H1 (cell line): Measurements from ENCODE around the gene CYP46A1. TPM values are rescaled to one million over a fixed set of nuclear protein-coding genes. Genes with fewer than 3 reads are reported as not detected.

ENCODE experiments used
- BCL11A ChIP-seq, 2 experiments: IDR thresholded peaks; one replicate each; pipeline ENCODE4 v1.6.1; 2011; ENCODE audit warnings: low read depth in 2 of 2, low read length in 2 of 2, mild to moderate bottlenecking in 2 of 2
- CEBPB ChIP-seq: IDR thresholded peaks from 2 replicates; pipeline ENCODE4 v1.6.1; 2012; ENCODE audit warnings: low read depth, low read length
- CHD1 ChIP-seq: IDR thresholded peaks from 2 replicates; pipeline ENCODE4 v1.6.1; 2012; ENCODE audit warnings: low read depth, low read length, improper control_type of control experiment
- CHD2 ChIP-seq: IDR thresholded peaks from 2 replicates; pipeline ENCODE4 v1.6.1; 2012; ENCODE audit warnings: low read length, improper control_type of control experiment
- CREB1 ChIP-seq: IDR thresholded peaks from 2 replicates; pipeline ENCODE4 v1.6.1; 2012; ENCODE audit warnings: inconsistent platforms
- CTCF ChIP-seq, 3 experiments: IDR thresholded peaks; 1 replicate in 2 of 3; 2 replicates in 1 of 3; pipeline versions ENCODE4 v1.5.1 to v1.6.1; 2011; ENCODE audit warnings: low read length in 3 of 3, mild to moderate bottlenecking in 3 of 3, inconsistent platforms in 2 of 3, low read depth in 1 of 3, moderate library complexity in 1 of 3; ENCODE audit not compliant: insufficient read depth in 1 of 3; ENCODE audit errors: control extremely low read depth in 1 of 3
- E2F6 ChIP-seq: IDR thresholded peaks from 2 replicates; pipeline ENCODE4 v1.6.1; 2012; ENCODE audit warnings: inconsistent platforms
- FOSL1 ChIP-seq: IDR thresholded peaks from 2 replicates; pipeline ENCODE4 v1.6.1; 2011; ENCODE audit warnings: mild to moderate bottlenecking, low read depth, low read length, moderate library complexity; ENCODE audit not compliant: insufficient read depth
- HDAC2 ChIP-seq, 2 experiments: fragments of 300-600 bp in 1 of 2; sonication (generic) in 1 of 2; IDR thresholded peaks; 2 replicates each; pipeline ENCODE4 v1.6.1; 2011 to 2012; ENCODE audit warnings: low read depth in 2 of 2, low read length in 2 of 2, mild to moderate bottlenecking in 2 of 2, moderate library complexity in 2 of 2, borderline replicate concordance in 1 of 2, inconsistent platforms in 1 of 2
- JUND ChIP-seq: IDR thresholded peaks from 2 replicates; pipeline ENCODE4 v1.6.1; 2011; ENCODE audit warnings: mild to moderate bottlenecking, improper control_type of control experiment, low read length
- KDM1A ChIP-seq: fragments of 200-600, 300-600 bp; sonication (generic); IDR thresholded peaks from 2 replicates; pipeline ENCODE4 v1.7.1; 2016; ENCODE audit warnings: mild to moderate bottlenecking, low read length, borderline replicate concordance
- NRF1 ChIP-seq: IDR thresholded peaks from 2 replicates; pipeline ENCODE4 v1.6.1; 2011; ENCODE audit warnings: mild to moderate bottlenecking, low read depth, low read length, improper control_type of control experiment
- RAD21 ChIP-seq, 2 experiments: IDR thresholded peaks in 1 of 2; conservative IDR thresholded peaks in 1 of 2; 2 replicates each; pipeline ENCODE4 v1.6.1; 2011; ENCODE audit warnings: low read depth in 2 of 2, low read length in 2 of 2, improper control_type of control experiment in 1 of 2, inconsistent platforms in 1 of 2, mild to moderate bottlenecking in 1 of 2, moderate library complexity in 1 of 2
- RNF2 ChIP-seq: fragments of 200-900, 300-1000 bp; sonication (generic); IDR thresholded peaks from 2 replicates; pipeline ENCODE4 v1.7.1; 2016; ENCODE audit warnings: borderline replicate concordance, low read depth, mild to moderate bottlenecking, antibody characterized with exemption, low read length; ENCODE audit not compliant: poor library complexity, severe bottlenecking; ENCODE audit errors: missing control alignments
- SIRT6 ChIP-seq: IDR thresholded peaks from one replicate; pipeline ENCODE4 v1.7.1; 2012; ENCODE audit warnings: low read length, inconsistent platforms
- SIX5 ChIP-seq: IDR thresholded peaks from 2 replicates; pipeline ENCODE4 v1.6.1; 2011; ENCODE audit warnings: mild to moderate bottlenecking, low read depth, low read length
- SUZ12 ChIP-seq: fragments of 200-600 bp; sonication (generic); IDR thresholded peaks from 2 replicates; pipeline ENCODE4 v1.6.1; 2012; ENCODE audit warnings: mild to moderate bottlenecking, inconsistent platforms, low read length, moderate library complexity, mixed read lengths
- TBP ChIP-seq: IDR thresholded peaks from 2 replicates; pipeline ENCODE4 v1.6.1; 2011; ENCODE audit warnings: low read depth, low read length, improper control_type of control experiment
- USF2 ChIP-seq: IDR thresholded peaks from 2 replicates; pipeline ENCODE4 v1.6.1; 2011; ENCODE audit warnings: low read length, improper control_type of control experiment
- polyA plus RNA-seq, 7 experiments: library from polyadenylated mRNA; depleted of rRNA in 3 of 7; stranded (reverse) in 5 of 7; unstranded in 2 of 7; fragments of >200 nt in 5 of 7; fragments of 200-250 nt in 2 of 7; gene quantifications; 1 replicate in 5 of 7; 2 replicates in 1 of 7; 4 replicates in 1 of 7; pipeline versions ENCODE4 v1.2.1 to v1.2.3, GENCODE V29; 2011 to 2013; ENCODE audit warnings: missing spikeins in 2 of 7, mixed read lengths in 2 of 7
- total RNA-seq: library from RNA; stranded (reverse); fragmentation: NEBNext Ultra II Directional; extraction: Animal tissue kit (Norgen Biotek cat#: 25700); gene quantifications from 2 replicates; pipeline ENCODE4 v1.2.1, GENCODE V29; 2021

Gene CYP46A1
- total and polyA plus RNA-seq, 2 of the 8 experiments (the other 6 are each of a cell fraction or from before 2014, with no cell fraction given): 0.41 to 1.3 TPM

GRCh38 chr14:99683619-99684409 is at the start of gene CYP46A1 (continued):
- TF ChIP-seq CTCF (IDR thresholded peaks at IDR 0.05; ENCODE audit: control extremely low read depth in 1 of 3, insufficient read depth in 1 of 3, low read depth in 1 of 3, low read length in 3 of 3) (no peak), KDM1A (no peak), FOSL1 (no peak), SUZ12 (no peak), E2F6 (no peak), CHD1 (no peak), CHD2 (0 out of 2 replicates have a peak, but pooled peaks have one; percentile 15), RAD21 (IDR thresholded peaks at IDR 0.05 in 1 of 2, conservative IDR thresholded peaks at IDR 0.05 in 1 of 2; ENCODE audit: low read depth in 2 of 2, low read length in 2 of 2) (no peak), RNF2 (no peak), SIRT6 (no peak), CEBPB (no peak), USF2 (no peak), HDAC2 (IDR thresholded peaks at IDR 0.05; ENCODE audit: borderline replicate concordance in 1 of 2, low read depth in 2 of 2, low read length in 2 of 2) (0 out of 4 replicates have a peak, but pooled peaks of 1 of the 2 experiments have one; percentile 18), TBP (peak; percentile 43; the same call in 1 of the 2 replicates), BCL11A (IDR thresholded peaks at IDR 0.05; ENCODE audit: low read depth in 2 of 2, low read length in 2 of 2) (no peak), SIX5 (no peak), JUND (no peak), CREB1 (peak; percentile 97), NRF1 (no peak)
